PC-3 (cell line): ENCODE measurements around the gene ABCA8.

ENCODE experiments used
- CTCF ChIP-seq: fragments of 300-600 bp; sonication (generic); conservative IDR thresholded peaks from 2 replicates; pipeline ENCODE4 v1.5.1; 2017; ENCODE audit warnings: antibody characterized with exemption, low read depth, mild to moderate bottlenecking, low read length
- EZH2 ChIP-seq: fragments of 300-600 bp; sonication (generic); IDR thresholded peaks from one replicate; pipeline ENCODE4 v1.6.1; 2017; ENCODE audit warnings: antibody characterized with exemption, mild to moderate bottlenecking, low read length; ENCODE audit not compliant: unreplicated experiment

GRCh38 chr17:68871447-68871846 is 83.7 kb downstream of the ABCA8 start:
- TF ChIP-seq CTCF (no peak), EZH2 (no peak)
